H1 (cell line): ENCODE data around the gene TGFB2. TPM values are rescaled to one million over a fixed set of nuclear protein-coding genes. Genes with fewer than 3 reads are reported as not detected.

Experiments
- POLR2AphosphoS5 ChIP-seq: IDR thresholded peaks from 2 replicates; pipeline ENCODE4 v1.6.1; 2011; ENCODE audit warnings: low read depth, low read length
- polyA plus RNA-seq, 7 experiments: library from polyadenylated mRNA; depleted of rRNA in 3 of 7; stranded (reverse) in 5 of 7; unstranded in 2 of 7; fragments of >200 nt in 5 of 7; fragments of 200-250 nt in 2 of 7; gene quantifications; 1 replicate in 5 of 7; 2 replicates in 1 of 7; 4 replicates in 1 of 7; pipeline versions ENCODE4 v1.2.1 to v1.2.3, GENCODE V29; 2011 to 2013; ENCODE audit warnings: missing spikeins in 2 of 7, mixed read lengths in 2 of 7
- total RNA-seq: library from RNA; stranded (reverse); fragmentation: NEBNext Ultra II Directional; extraction: Animal tissue kit (Norgen Biotek cat#: 25700); gene quantifications from 2 replicates; pipeline ENCODE4 v1.2.1, GENCODE V29; 2021

The TGFB2 gene
- total and polyA plus RNA-seq, 2 of the 8 experiments (the other 6 are each of a cell fraction or from before 2014, with no cell fraction given): 0.26 to 0.84 TPM

- no peak for TF ChIP-seq POLR2AphosphoS5
Measured at GRCh38 chr1:218382261-218382660, 37.1 kb downstream of the TGFB2 start (continued).
